Measurements from ENCODE around the gene VTN.

VTN gene

DNA sequence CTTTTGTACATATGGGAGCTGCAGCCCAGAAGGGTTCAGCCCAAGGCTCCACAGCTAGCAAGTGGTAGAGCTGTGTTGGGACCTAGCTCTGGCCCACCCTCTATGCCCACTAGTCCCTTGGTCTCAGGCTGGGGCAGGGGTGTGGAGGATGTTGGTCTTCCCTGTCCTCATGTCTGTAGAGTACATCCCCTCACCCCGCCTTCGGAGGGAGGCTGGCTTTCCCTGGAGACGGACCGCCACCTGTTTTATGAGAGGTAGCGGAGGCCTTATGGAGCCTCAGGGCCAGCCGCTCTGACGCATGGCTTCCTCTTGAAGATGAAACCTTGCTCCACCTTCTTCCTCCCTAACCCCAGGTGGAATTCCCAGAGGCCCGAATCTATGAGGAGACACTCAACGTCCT lies 26.1 kb downstream of the VTN start:
- Histone ChIP-seq H3K4me1 (ENCODE audit: control insufficient read depth in 1 of 2, insufficient read depth in 2 of 2, low read length in 2 of 2) (peaks cover 2 to 8% of the 10 kb centered on the region in 2 experiments), H3K36me3 (ENCODE audit: control insufficient read depth in 1 of 2, insufficient read depth in 2 of 2, low read length in 2 of 2) (peaks cover 75 to 92% of the 10 kb centered on the region in 2 experiments), H3K18ac (ENCODE audit: low read length) (no peak overlapping the region), H2AK5ac (ENCODE audit: low read length) (no peak overlapping the region), H3K27ac (ENCODE audit: low read depth, low read length) (no peak overlapping the region), H2AFZ (ENCODE audit: insufficient read depth, low read length, poor library complexity) (no peak overlapping the region), H3K14ac (ENCODE audit: low read length) (no peak overlapping the region), H3K79me1 (ENCODE audit: low read length) (no peaks in the 10 kb centered on the region), H4K12ac (ENCODE audit: low read depth, low read length) (no peak overlapping the region), H2BK12ac (ENCODE audit: low read length) (no peak overlapping the region), H3K4me2 (ENCODE audit: low read length) (no peak overlapping the region), H3K27me3 (ENCODE audit: insufficient read depth, low read length) (no peaks in the 10 kb centered on the region), H3K9ac (ENCODE audit: low read length) (no peak overlapping the region), H3K79me2 (ENCODE audit: control insufficient read depth, insufficient read depth, low read length, poor library complexity) (no peaks in the 10 kb centered on the region), H3K9me3 (ENCODE audit: insufficient read depth, low read depth, low read length) (peaks cover 2% of the 10 kb centered on the region), H2BK5ac (ENCODE audit: low read depth, low read length, poor library complexity) (no peak overlapping the region), H3K23ac (ENCODE audit: low read length) (no peak overlapping the region), H2BK120ac (ENCODE audit: insufficient read depth, low read length, poor library complexity) (no peak overlapping the region), H3K4me3 (ENCODE audit: low read depth, low read length) (no peak overlapping the region), H4K91ac (ENCODE audit: low read depth, low read length) (no peak overlapping the region), H4K8ac (ENCODE audit: low read depth, low read length) (no peak overlapping the region), H3K4ac (ENCODE audit: low read depth, low read length) (no peak overlapping the region)
- WGBS (ENCODE audit: extremely low coverage, insufficient coverage, insufficient read length): no CpG with 5 or more reads among the region's 9 CpGs
- peak in 1 of 2 donors; percentile 12 for DNase-seq

- H3K14ac ChIP-seq (ENCODE audit: low read length): no peak overlapping the region
Measured at GRCh38 chr17:28343491-28343932, 26.6 kb downstream of the VTN start.

GRCh38 chr17:28342313-28342712 lies 27.8 kb downstream of the VTN start:
- H3K23ac ChIP-seq (ENCODE audit: low read length): no peak overlapping the region
- no CpG with 5 or more reads among the region's 14 CpGs for WGBS (ENCODE audit: extremely low coverage, insufficient coverage, insufficient read length)
- DNase-seq: no peak
- peaks cover 63 to 78% of the 10 kb centered on the region in 2 experiments for H3K36me3 ChIP-seq (ENCODE audit: control insufficient read depth in 1 of 2, insufficient read depth in 2 of 2, low read length in 2 of 2)
- no peak overlapping the region for H2BK12ac ChIP-seq (ENCODE audit: low read length)
- no peak overlapping the region for H3K4me2 ChIP-seq (ENCODE audit: low read length)
- H3K27me3 ChIP-seq (ENCODE audit: insufficient read depth, low read length): no peaks in the 10 kb centered on the region
- no peak overlapping the region for H3K4ac ChIP-seq (ENCODE audit: low read depth, low read length)
- H3K27ac ChIP-seq (ENCODE audit: low read depth, low read length): no peak overlapping the region
- H3K9ac ChIP-seq (ENCODE audit: low read length): no peak overlapping the region
- H2AFZ ChIP-seq (ENCODE audit: insufficient read depth, low read length, poor library complexity): no peak overlapping the region
- H3K79me1 ChIP-seq (ENCODE audit: low read length): no peaks in the 10 kb centered on the region
- no peak overlapping the region for H2AK5ac ChIP-seq (ENCODE audit: low read length)
- H3K18ac ChIP-seq (ENCODE audit: low read length): no peak overlapping the region
- no peak overlapping the region for H2BK120ac ChIP-seq (ENCODE audit: insufficient read depth, low read length, poor library complexity)
- H4K12ac ChIP-seq (ENCODE audit: low read depth, low read length): no peak overlapping the region
- no peak overlapping the region for H2BK5ac ChIP-seq (ENCODE audit: low read depth, low read length, poor library complexity)
- peaks cover 2% of the 10 kb centered on the region for H3K9me3 ChIP-seq (ENCODE audit: insufficient read depth, low read depth, low read length)
- peaks cover 2% of the 10 kb centered on the region for H3K79me2 ChIP-seq (ENCODE audit: control insufficient read depth, insufficient read depth, low read length, poor library complexity)
- no peak overlapping the region for H4K8ac ChIP-seq (ENCODE audit: low read depth, low read length)
- peaks cover 9 to 16% of the 10 kb centered on the region in 2 experiments for H3K4me1 ChIP-seq (ENCODE audit: control insufficient read depth in 1 of 2, insufficient read depth in 2 of 2, low read length in 2 of 2)
- no peak overlapping the region for H3K4me3 ChIP-seq (ENCODE audit: low read depth, low read length)
- no peak overlapping the region for H3K14ac ChIP-seq (ENCODE audit: low read length)
- H4K91ac ChIP-seq (ENCODE audit: low read depth, low read length): no peak overlapping the region

More at GRCh38 chr17:28343491-28343932, 26.6 kb downstream of the VTN start:
- Histone ChIP-seq H2BK120ac (ENCODE audit: insufficient read depth, low read length, poor library complexity) (no peak overlapping the region), H3K79me1 (ENCODE audit: low read length) (no peaks in the 10 kb centered on the region), H3K36me3 (ENCODE audit: control insufficient read depth in 1 of 2, insufficient read depth in 2 of 2, low read length in 2 of 2) (peaks cover 73 to 89% of the 10 kb centered on the region in 2 experiments), H3K4ac (ENCODE audit: low read depth, low read length) (no peak overlapping the region), H3K27me3 (ENCODE audit: insufficient read depth, low read length) (no peaks in the 10 kb centered on the region), H2AK5ac (ENCODE audit: low read length) (no peak overlapping the region), H3K79me2 (ENCODE audit: control insufficient read depth, insufficient read depth, low read length, poor library complexity) (no peaks in the 10 kb centered on the region), H3K9ac (ENCODE audit: low read length) (peak overlapping the region; percentile 21), H2AFZ (ENCODE audit: insufficient read depth, low read length, poor library complexity) (no peak overlapping the region), H3K27ac (ENCODE audit: low read depth, low read length) (no peak overlapping the region), H3K4me3 (ENCODE audit: low read depth, low read length) (no peak overlapping the region), H4K8ac (ENCODE audit: low read depth, low read length) (no peak overlapping the region), H2BK5ac (ENCODE audit: low read depth, low read length, poor library complexity) (no peak overlapping the region), H3K23ac (ENCODE audit: low read length) (no peak overlapping the region), H4K12ac (ENCODE audit: low read depth, low read length) (no peak overlapping the region), H4K91ac (ENCODE audit: low read depth, low read length) (no peak overlapping the region), H3K4me1 (ENCODE audit: control insufficient read depth in 1 of 2, insufficient read depth in 2 of 2, low read length in 2 of 2) (peaks cover 2 to 10% of the 10 kb centered on the region in 2 experiments), H2BK12ac (ENCODE audit: low read length) (no peak overlapping the region), H3K9me3 (ENCODE audit: insufficient read depth, low read depth, low read length) (peaks cover 2% of the 10 kb centered on the region), H3K4me2 (ENCODE audit: low read length) (no peak overlapping the region), H3K18ac (ENCODE audit: low read length) (no peak overlapping the region)
- DNase-seq: peak; percentile 54 to 57
- no CpG with 5 or more reads among the region's 10 CpGs for WGBS (ENCODE audit: extremely low coverage, insufficient coverage, insufficient read length)

DNA sequence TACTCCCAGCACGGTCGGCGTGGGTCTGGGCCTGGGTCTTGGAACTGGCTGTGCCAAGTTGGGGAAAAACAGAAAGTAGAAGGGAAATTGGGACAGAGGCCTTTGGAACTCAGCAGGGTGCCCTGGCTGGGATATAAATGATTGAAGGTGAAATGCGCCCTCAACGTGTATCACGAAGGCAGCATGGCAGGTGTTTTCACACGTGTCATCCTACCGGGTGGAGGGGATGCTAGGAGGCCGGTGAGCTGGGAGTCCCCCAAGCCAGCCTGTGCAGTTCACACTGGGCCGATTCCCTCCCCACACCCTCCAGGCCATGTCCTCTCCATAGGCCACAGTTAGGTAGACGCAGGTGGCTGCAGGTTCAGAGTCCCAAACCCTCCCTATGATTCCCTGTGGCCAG lies 28.6 kb downstream of the VTN start:
- no peak overlapping the region for H3K4me3 ChIP-seq (ENCODE audit: low read depth, low read length)
- no CpG with 5 or more reads among the region's 11 CpGs for WGBS (ENCODE audit: extremely low coverage, insufficient coverage, insufficient read length)
- H4K91ac ChIP-seq (ENCODE audit: low read depth, low read length): no peak overlapping the region
- H4K12ac ChIP-seq (ENCODE audit: low read depth, low read length): no peak overlapping the region
- peaks cover 15 to 23% of the 10 kb centered on the region in 2 experiments for H3K4me1 ChIP-seq (ENCODE audit: control insufficient read depth in 1 of 2, insufficient read depth in 2 of 2, low read length in 2 of 2)
- H2BK5ac ChIP-seq (ENCODE audit: low read depth, low read length, poor library complexity): no peak overlapping the region
- no peak overlapping the region for H3K9ac ChIP-seq (ENCODE audit: low read length)
- no peak overlapping the region for H2BK12ac ChIP-seq (ENCODE audit: low read length)
- H3K14ac ChIP-seq (ENCODE audit: low read length): no peak overlapping the region
- H2AFZ ChIP-seq (ENCODE audit: insufficient read depth, low read length, poor library complexity): no peak overlapping the region
- no peak overlapping the region for H3K27ac ChIP-seq (ENCODE audit: low read depth, low read length)
- no peaks in the 10 kb centered on the region for H3K79me1 ChIP-seq (ENCODE audit: low read length)
- H3K4ac ChIP-seq (ENCODE audit: low read depth, low read length): no peak overlapping the region
- no peak overlapping the region for H3K4me2 ChIP-seq (ENCODE audit: low read length)
- DNase-seq: no peak
- peaks cover 8% of the 10 kb centered on the region for H3K79me2 ChIP-seq (ENCODE audit: control insufficient read depth, insufficient read depth, low read length, poor library complexity)
- peaks cover 61 to 72% of the 10 kb centered on the region in 2 experiments for H3K36me3 ChIP-seq (ENCODE audit: control insufficient read depth in 1 of 2, insufficient read depth in 2 of 2, low read length in 2 of 2)
- no peak overlapping the region for H2AK5ac ChIP-seq (ENCODE audit: low read length)
- no peak overlapping the region for H4K8ac ChIP-seq (ENCODE audit: low read depth, low read length)
- H3K9me3 ChIP-seq (ENCODE audit: insufficient read depth, low read depth, low read length): peaks cover 2% of the 10 kb centered on the region
- H3K23ac ChIP-seq (ENCODE audit: low read length): no peak overlapping the region
- H3K18ac ChIP-seq (ENCODE audit: low read length): no peak overlapping the region
- no peaks in the 10 kb centered on the region for H3K27me3 ChIP-seq (ENCODE audit: insufficient read depth, low read length)
- H2BK120ac ChIP-seq (ENCODE audit: insufficient read depth, low read length, poor library complexity): no peak overlapping the region
